ENCODE results near the gene HRH1.

DNA sequence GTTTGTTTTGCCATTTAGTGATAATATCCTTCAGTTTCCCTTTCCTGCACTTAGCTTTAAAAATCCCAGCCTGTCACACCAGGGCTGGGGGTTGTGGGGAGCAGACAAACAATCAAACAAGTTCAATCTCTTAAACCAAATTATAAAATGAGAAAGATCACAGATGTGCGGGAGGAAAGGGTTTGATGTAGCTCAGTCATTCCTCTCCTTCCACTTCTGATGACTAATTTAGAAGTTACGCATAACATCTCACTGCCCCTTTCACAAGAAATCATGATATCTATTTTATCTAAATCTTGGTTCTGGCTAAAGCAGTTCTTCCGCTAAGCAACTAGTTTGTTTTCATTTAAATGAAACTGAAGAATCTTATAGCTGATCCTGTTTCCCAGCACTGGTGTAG is 83.8 kb downstream of the HRH1 start:
- TF ChIP-seq, protein P1, sequence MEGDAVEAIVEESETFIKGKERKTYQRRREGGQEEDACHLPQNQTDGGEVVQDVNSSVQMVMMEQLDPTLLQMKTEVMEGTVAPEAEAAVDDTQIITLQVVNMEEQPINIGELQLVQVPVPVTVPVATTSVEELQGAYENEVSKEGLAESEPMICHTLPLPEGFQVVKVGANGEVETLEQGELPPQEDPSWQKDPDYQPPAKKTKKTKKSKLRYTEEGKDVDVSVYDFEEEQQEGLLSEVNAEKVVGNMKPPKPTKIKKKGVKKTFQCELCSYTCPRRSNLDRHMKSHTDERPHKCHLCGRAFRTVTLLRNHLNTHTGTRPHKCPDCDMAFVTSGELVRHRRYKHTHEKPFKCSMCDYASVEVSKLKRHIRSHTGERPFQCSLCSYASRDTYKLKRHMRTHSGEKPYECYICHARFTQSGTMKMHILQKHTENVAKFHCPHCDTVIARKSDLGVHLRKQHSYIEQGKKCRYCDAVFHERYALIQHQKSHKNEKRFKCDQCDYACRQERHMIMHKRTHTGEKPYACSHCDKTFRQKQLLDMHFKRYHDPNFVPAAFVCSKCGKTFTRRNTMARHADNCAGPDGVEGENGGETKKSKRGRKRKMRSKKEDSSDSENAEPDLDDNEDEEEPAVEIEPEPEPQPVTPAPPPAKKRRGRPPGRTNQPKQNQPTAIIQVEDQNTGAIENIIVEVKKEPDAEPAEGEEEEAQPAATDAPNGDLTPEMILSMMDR (IDR thresholded peaks at IDR 0.05): no peak
- TF ChIP-seq EZH2 (IDR thresholded peaks at IDR 0.05; ENCODE audit: borderline replicate concordance, insufficient read depth, low read depth, low read length, poor library complexity, severe bottlenecking): no peak
